Fibroblast of lung (primary cell): ENCODE data around the gene ROR2. TPM values are rescaled to one million over a fixed set of nuclear protein-coding genes. Genes with fewer than 3 reads are reported as not detected.

ENCODE experiments used
- DNase-seq, 2 donors: peaks; one replicate each; pipeline versions ENCODE4 v3.0.0 to v3.0.0-alpha.2; 2010; ENCODE audit warnings: low read depth in 2 of 2
- H2AFZ ChIP-seq: 2 replicates; pipeline ENCODE4 v1.5.1; 2012; ENCODE audit warnings: low read length, control low read depth, inconsistent platforms
- H3K27ac ChIP-seq: 2 replicates; pipeline ENCODE4 v1.5.1; 2011; ENCODE audit warnings: low read length, control low read depth; ENCODE audit not compliant: insufficient read depth
- H3K27me3 ChIP-seq: 2 replicates; pipeline ENCODE4 v1.5.1; 2011; ENCODE audit warnings: mild to moderate bottlenecking, low read length; ENCODE audit not compliant: control insufficient read depth, insufficient read depth
- H3K36me3 ChIP-seq: 2 replicates; pipeline ENCODE4 v1.5.1; 2011; ENCODE audit warnings: low read length; ENCODE audit not compliant: control insufficient read depth, insufficient read depth
- H3K4me1 ChIP-seq: 2 replicates; pipeline ENCODE4 v1.5.1; 2011; ENCODE audit warnings: low read length; ENCODE audit not compliant: control insufficient read depth, insufficient read depth; ENCODE audit errors: extremely low read depth
- H3K4me2 ChIP-seq: 2 replicates; pipeline ENCODE4 v1.5.1; 2011; ENCODE audit warnings: low read length, control low read depth; ENCODE audit not compliant: insufficient read depth; ENCODE audit errors: extremely low read depth
- H3K4me3 ChIP-seq, 4 experiments: fragments of 200-600 bp in 1 of 4; sonication (generic) in 1 of 4; replicated peaks in 1 of 4; 2 replicates each; pipeline ENCODE4 v1.5.1; 2011 to 2016; ENCODE audit warnings: low read length in 4 of 4, low read depth in 3 of 4, mild to moderate bottlenecking in 3 of 4, control low read depth in 2 of 4, inconsistent platforms in 1 of 4, mixed read lengths in 1 of 4; ENCODE audit not compliant: insufficient read depth in 1 of 4; ENCODE audit errors: control extremely low read depth in 1 of 4
- H3K79me2 ChIP-seq: 2 replicates; pipeline ENCODE4 v1.5.1; 2012; ENCODE audit warnings: mild to moderate bottlenecking, low read length, inconsistent platforms; ENCODE audit not compliant: control insufficient read depth, insufficient read depth
- H3K9ac ChIP-seq: 2 replicates; pipeline ENCODE4 v1.5.1; 2011; ENCODE audit warnings: mild to moderate bottlenecking, low read length, control low read depth; ENCODE audit not compliant: insufficient read depth
- H3K9me3 ChIP-seq: 2 replicates; pipeline ENCODE4 v1.5.1; 2012; ENCODE audit warnings: low read depth, low read length; ENCODE audit not compliant: control insufficient read depth, insufficient read depth
- H4K20me1 ChIP-seq: 2 replicates; pipeline ENCODE4 v1.5.1; 2011; ENCODE audit warnings: low read length; ENCODE audit not compliant: control insufficient read depth, insufficient read depth; ENCODE audit errors: extremely low read depth
- CTCF ChIP-seq, 2 donors: IDR thresholded peaks in 1 of 2; conservative IDR thresholded peaks in 1 of 2; 1 replicate in 1 of 2; 2 replicates in 1 of 2; pipeline ENCODE4 v1.5.1; 2011 to 2012; ENCODE audit warnings: low read length in 2 of 2, control low read depth in 1 of 2, inconsistent platforms in 1 of 2, low read depth in 1 of 2, mild to moderate bottlenecking in 1 of 2
- EZH2 ChIP-seq: IDR thresholded peaks from 2 replicates; pipeline ENCODE4 v1.5.1; 2012; ENCODE audit warnings: low read length, control low read depth, mild to moderate bottlenecking; ENCODE audit errors: missing control alignments
- polyA plus RNA-seq, 2 donors: library from polyadenylated mRNA; depleted of rRNA in 1 of 2; stranded (reverse) in 1 of 2; unstranded in 1 of 2; fragments of >200 nt; gene quantifications; 2 replicates each; pipeline ENCODE4 v1.2.1, GENCODE V29; 2011 to 2012; ENCODE audit warnings: missing spikeins in 1 of 2
- total RNA-seq: library from RNA; depleted of rRNA; stranded (reverse); fragments of >200 nt; gene quantifications from 2 replicates; pipeline ENCODE4 v1.2.1, GENCODE V29; 2014

ROR2 gene
- total and polyA plus RNA-seq, 2 donors (not counting 1 experiment from before 2014, with no cell fraction given): 2.3 to 27.9 TPM

- Histone ChIP-seq H3K4me1 (no peaks in the 10 kb centered on the region), H3K36me3 (no peaks in the 10 kb centered on the region), H3K9ac (no peak overlapping the region), H3K79me2 (no peaks in the 10 kb centered on the region), H3K4me2 (no peak overlapping the region), H3K9me3 (no peaks in the 10 kb centered on the region), H3K4me3 (no peak overlapping the region), H3K27me3 (no peaks in the 10 kb centered on the region), H3K27ac (no peak overlapping the region), H2AFZ (no peak overlapping the region), H4K20me1 (no peaks in the 10 kb centered on the region)
- TF ChIP-seq EZH2 (no peak), CTCF (conservative IDR thresholded peaks at IDR 0.05 in 1 of 2, IDR thresholded peaks at IDR 0.05 in 1 of 2; ENCODE audit: low read depth in 1 of 2, low read length in 2 of 2) (no peak)
- no peak for DNase-seq
These were observed 192.2 kb downstream of the ROR2 start for GRCh38 chr9:91757782-91758181.

DNA sequence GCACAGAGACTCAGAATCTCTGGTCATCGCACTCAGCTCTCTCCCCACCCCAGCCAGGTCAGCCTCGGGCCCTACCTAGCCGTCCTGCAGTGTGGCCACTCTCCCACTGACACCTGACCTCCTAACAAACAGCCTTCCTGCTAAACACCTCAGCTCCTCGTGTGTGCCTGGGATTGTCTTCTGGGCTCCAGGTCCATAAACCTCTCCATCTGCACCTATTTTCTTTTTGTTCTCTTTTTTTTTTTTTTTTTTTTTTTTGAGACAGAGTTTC is 193.6 kb downstream of the ROR2 start:
- Histone ChIP-seq H3K36me3 (no peaks in the 10 kb centered on the region), H3K9me3 (no peaks in the 10 kb centered on the region), H3K4me3 (no peak overlapping the region), H2AFZ (no peak overlapping the region), H3K4me2 (no peak overlapping the region), H3K27ac (no peak overlapping the region), H4K20me1 (no peaks in the 10 kb centered on the region), H3K4me1 (no peaks in the 10 kb centered on the region), H3K9ac (no peak overlapping the region), H3K79me2 (no peaks in the 10 kb centered on the region), H3K27me3 (no peaks in the 10 kb centered on the region)
- no peak for DNase-seq
- TF ChIP-seq EZH2 (no peak), CTCF (conservative IDR thresholded peaks at IDR 0.05 in 1 of 2, IDR thresholded peaks at IDR 0.05 in 1 of 2; ENCODE audit: low read depth in 1 of 2, low read length in 2 of 2) (no peak)

- Histone ChIP-seq H3K27ac (no peak overlapping the region), H3K79me2 (no peaks in the 10 kb centered on the region), H3K9me3 (no peaks in the 10 kb centered on the region), H3K4me1 (no peaks in the 10 kb centered on the region), H2AFZ (no peak overlapping the region), H3K4me2 (no peak overlapping the region), H3K36me3 (no peaks in the 10 kb centered on the region), H3K27me3 (no peaks in the 10 kb centered on the region), H4K20me1 (no peaks in the 10 kb centered on the region), H3K4me3 (no peak overlapping the region), H3K9ac (no peak overlapping the region)
- DNase-seq: no peak
- TF ChIP-seq CTCF (conservative IDR thresholded peaks at IDR 0.05 in 1 of 2, IDR thresholded peaks at IDR 0.05 in 1 of 2; ENCODE audit: low read depth in 1 of 2, low read length in 2 of 2) (no peak), EZH2 (no peak)
These were observed 194.1 kb downstream of the ROR2 start for GRCh38 chr9:91755761-91756509.
